ENCODE results near the gene STAB2. TPM values are rescaled to one million over a fixed set of nuclear protein-coding genes. Genes with fewer than 3 reads are reported as not detected.

Gene STAB2
- polyA plus RNA-seq, 1 donor from 2014 or later = not detected

DNA sequence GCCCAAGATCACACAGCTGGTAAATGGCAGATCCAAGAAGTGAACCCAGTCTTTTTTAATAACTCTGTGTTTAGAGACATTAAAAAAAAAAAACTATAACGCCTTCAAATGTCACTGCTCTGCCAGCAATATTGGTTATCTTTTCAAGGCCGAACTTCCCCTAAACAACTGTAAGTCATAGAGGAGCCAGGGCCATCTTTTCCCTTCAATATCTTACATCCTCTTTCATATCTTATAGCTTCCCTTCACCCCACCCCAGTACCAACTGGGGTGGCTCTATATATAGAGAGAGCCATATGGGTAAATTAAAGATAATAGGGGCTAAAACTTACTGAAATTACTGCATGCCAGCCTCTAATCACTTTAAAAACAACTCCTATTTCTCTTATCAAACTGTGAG lies 100.2 kb downstream of the STAB2 start:
- TF ChIP-seq, protein P1, sequence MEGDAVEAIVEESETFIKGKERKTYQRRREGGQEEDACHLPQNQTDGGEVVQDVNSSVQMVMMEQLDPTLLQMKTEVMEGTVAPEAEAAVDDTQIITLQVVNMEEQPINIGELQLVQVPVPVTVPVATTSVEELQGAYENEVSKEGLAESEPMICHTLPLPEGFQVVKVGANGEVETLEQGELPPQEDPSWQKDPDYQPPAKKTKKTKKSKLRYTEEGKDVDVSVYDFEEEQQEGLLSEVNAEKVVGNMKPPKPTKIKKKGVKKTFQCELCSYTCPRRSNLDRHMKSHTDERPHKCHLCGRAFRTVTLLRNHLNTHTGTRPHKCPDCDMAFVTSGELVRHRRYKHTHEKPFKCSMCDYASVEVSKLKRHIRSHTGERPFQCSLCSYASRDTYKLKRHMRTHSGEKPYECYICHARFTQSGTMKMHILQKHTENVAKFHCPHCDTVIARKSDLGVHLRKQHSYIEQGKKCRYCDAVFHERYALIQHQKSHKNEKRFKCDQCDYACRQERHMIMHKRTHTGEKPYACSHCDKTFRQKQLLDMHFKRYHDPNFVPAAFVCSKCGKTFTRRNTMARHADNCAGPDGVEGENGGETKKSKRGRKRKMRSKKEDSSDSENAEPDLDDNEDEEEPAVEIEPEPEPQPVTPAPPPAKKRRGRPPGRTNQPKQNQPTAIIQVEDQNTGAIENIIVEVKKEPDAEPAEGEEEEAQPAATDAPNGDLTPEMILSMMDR (IDR thresholded peaks at IDR 0.05; ENCODE audit: poor library complexity, severe bottlenecking) = no peak
- TF ChIP-seq RAD21 (conservative IDR thresholded peaks at IDR 0.05) (no peak), TAF1 (IDR thresholded peaks at IDR 0.05; ENCODE audit: low read depth) (no peak), POLR2AphosphoS5 (IDR thresholded peaks at IDR 0.05) (no peak), EZH2 (IDR thresholded peaks at IDR 0.05; ENCODE audit: borderline replicate concordance, insufficient read depth, low read length, poor library complexity, severe bottlenecking) (no peak), MXI1 (conservative IDR thresholded peaks at IDR 0.05; ENCODE audit: poor library complexity, severe bottlenecking) (no peak), EP300 (conservative IDR thresholded peaks at IDR 0.05; ENCODE audit: poor library complexity, severe bottlenecking) (no peak), SMC3 (conservative IDR thresholded peaks at IDR 0.05; ENCODE audit: poor library complexity) (no peak)
- TF ChIP-seq, protein P2, sequence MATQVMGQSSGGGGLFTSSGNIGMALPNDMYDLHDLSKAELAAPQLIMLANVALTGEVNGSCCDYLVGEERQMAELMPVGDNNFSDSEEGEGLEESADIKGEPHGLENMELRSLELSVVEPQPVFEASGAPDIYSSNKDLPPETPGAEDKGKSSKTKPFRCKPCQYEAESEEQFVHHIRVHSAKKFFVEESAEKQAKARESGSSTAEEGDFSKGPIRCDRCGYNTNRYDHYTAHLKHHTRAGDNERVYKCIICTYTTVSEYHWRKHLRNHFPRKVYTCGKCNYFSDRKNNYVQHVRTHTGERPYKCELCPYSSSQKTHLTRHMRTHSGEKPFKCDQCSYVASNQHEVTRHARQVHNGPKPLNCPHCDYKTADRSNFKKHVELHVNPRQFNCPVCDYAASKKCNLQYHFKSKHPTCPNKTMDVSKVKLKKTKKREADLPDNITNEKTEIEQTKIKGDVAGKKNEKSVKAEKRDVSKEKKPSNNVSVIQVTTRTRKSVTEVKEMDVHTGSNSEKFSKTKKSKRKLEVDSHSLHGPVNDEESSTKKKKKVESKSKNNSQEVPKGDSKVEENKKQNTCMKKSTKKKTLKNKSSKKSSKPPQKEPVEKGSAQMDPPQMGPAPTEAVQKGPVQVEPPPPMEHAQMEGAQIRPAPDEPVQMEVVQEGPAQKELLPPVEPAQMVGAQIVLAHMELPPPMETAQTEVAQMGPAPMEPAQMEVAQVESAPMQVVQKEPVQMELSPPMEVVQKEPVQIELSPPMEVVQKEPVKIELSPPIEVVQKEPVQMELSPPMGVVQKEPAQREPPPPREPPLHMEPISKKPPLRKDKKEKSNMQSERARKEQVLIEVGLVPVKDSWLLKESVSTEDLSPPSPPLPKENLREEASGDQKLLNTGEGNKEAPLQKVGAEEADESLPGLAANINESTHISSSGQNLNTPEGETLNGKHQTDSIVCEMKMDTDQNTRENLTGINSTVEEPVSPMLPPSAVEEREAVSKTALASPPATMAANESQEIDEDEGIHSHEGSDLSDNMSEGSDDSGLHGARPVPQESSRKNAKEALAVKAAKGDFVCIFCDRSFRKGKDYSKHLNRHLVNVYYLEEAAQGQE (IDR thresholded peaks at IDR 0.05; ENCODE audit: borderline replicate concordance) = no peak
- Histone ChIP-seq H3K9me2 (ENCODE audit: insufficient read depth, low read length) (no peaks in the 10 kb centered on the region), H3K4me3 (ENCODE audit: low read length) (no peak overlapping the region), H3K4me2 (ENCODE audit: low read length) (no peak overlapping the region), H2AFZ (ENCODE audit: low read depth, low read length) (no peak overlapping the region), H3K79me2 (replicated peaks; ENCODE audit: insufficient read depth, low read length) (no peaks in the 10 kb centered on the region), H3K36me3 (ENCODE audit: insufficient read depth, low read length) (no peaks in the 10 kb centered on the region), H3K9me3 (ENCODE audit: low read length) (no peaks in the 10 kb centered on the region), H3K9ac (ENCODE audit: low read length) (no peak overlapping the region), H3K27me3 (ENCODE audit: insufficient read depth, low read depth, low read length) (no peaks in the 10 kb centered on the region), H4K20me1 (ENCODE audit: insufficient read depth) (no peaks in the 10 kb centered on the region), H3F3A (ENCODE audit: insufficient read depth, low read length, poor library complexity, severe bottlenecking) (no peaks in the 10 kb centered on the region), H3K27ac (ENCODE audit: low read length) (no peak overlapping the region)

DNA sequence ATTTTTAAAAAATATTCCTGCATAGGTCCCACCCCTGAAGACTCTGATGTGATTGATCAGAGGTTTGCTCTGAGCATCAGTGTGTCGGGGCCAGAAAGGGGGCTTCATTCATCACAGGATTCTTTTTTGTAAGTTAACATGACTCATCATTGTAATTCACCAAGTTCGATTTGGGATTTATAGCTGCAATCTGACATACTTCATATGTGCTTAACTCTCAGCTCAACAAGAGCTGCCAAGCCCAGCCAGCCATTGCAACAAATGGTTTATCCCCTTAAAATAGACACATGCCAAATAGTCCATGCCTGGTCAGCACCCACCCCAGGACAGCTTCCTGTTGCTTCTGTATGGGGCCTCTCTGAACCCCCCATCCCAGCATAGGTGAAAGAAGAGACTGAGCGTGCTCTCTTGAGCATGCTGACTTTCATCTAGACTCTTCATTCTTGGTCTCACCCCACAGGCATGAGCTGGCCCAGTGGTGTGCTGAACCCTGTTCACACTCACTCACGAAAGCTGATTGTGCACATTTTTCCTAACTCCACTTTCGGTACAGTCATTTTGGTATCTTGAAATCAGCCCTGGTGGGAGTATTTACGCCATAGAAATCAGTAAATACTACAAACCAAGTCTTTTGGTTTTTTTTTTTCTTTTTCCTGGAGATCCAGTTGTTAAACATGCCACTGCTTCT lies 101.4 kb downstream of the STAB2 start:
- Histone ChIP-seq H3K36me3 (ENCODE audit: insufficient read depth, low read length) (no peaks in the 10 kb centered on the region), H3K9me3 (ENCODE audit: low read length) (no peaks in the 10 kb centered on the region), H3K27ac (ENCODE audit: low read length) (no peak overlapping the region), H3F3A (ENCODE audit: insufficient read depth, low read length, poor library complexity, severe bottlenecking) (no peaks in the 10 kb centered on the region), H3K79me2 (replicated peaks; ENCODE audit: insufficient read depth, low read length) (no peaks in the 10 kb centered on the region), H3K9me2 (ENCODE audit: insufficient read depth, low read length) (no peaks in the 10 kb centered on the region), H3K27me3 (ENCODE audit: insufficient read depth, low read depth, low read length) (no peaks in the 10 kb centered on the region), H3K4me2 (ENCODE audit: low read length) (no peak overlapping the region), H3K4me3 (ENCODE audit: low read length) (no peak overlapping the region), H4K20me1 (ENCODE audit: insufficient read depth) (no peaks in the 10 kb centered on the region), H2AFZ (ENCODE audit: low read depth, low read length) (no peak overlapping the region), H3K9ac (ENCODE audit: low read length) (no peak overlapping the region)
- TF ChIP-seq TAF1 (IDR thresholded peaks at IDR 0.05; ENCODE audit: low read depth) = no peak
- no peak for TF ChIP-seq EP300 (conservative IDR thresholded peaks at IDR 0.05; ENCODE audit: poor library complexity, severe bottlenecking)
- no peak for TF ChIP-seq POLR2AphosphoS5 (IDR thresholded peaks at IDR 0.05)
- no peak for TF ChIP-seq RAD21 (conservative IDR thresholded peaks at IDR 0.05)
- TF ChIP-seq, protein P1 (IDR thresholded peaks at IDR 0.05; ENCODE audit: poor library complexity, severe bottlenecking) = no peak
- TF ChIP-seq, protein P2 (IDR thresholded peaks at IDR 0.05; ENCODE audit: borderline replicate concordance) = no peak
- no peak for TF ChIP-seq EZH2 (IDR thresholded peaks at IDR 0.05; ENCODE audit: borderline replicate concordance, insufficient read depth, low read length, poor library complexity, severe bottlenecking)

All from neural cell (in vitro differentiated cells).